Endothelial cell of umbilical vein (primary cell): ENCODE data around the gene COL23A1. TPM values are rescaled to one million over a fixed set of nuclear protein-coding genes. Genes with fewer than 3 reads are reported as not detected.

ENCODE experiments used
- BruUV-seq: library from RNA; stranded (reverse); fragments of 400-500 nt; replicated peaks from 2 replicates; lab custom pipeline; 2021; lab: Mats Ljungman, UMichigan
- CTCF ChIA-PET: fragments of 300-600, 350-600 bp; sonication (Branson Sonifier 250); formaldehyde crosslinking; loops from one replicate; lab custom pipeline; 2021; ENCODE audit warnings: antibody characterized with exemption, inconsistent platforms; lab: Charles Lee
- POLR2A ChIA-PET: fragments of 300-600, 350-600 bp; sonication (Branson Sonifier 250); formaldehyde crosslinking; loops from one replicate; lab custom pipeline; 2021; ENCODE audit warnings: antibody characterized with exemption, inconsistent platforms; lab: Charles Lee
- DNase-seq: peaks from one replicate; pipeline ENCODE4 v3.0.0-alpha.2; 2011; ENCODE audit warnings: low read depth, low spot score
- FAIRE-seq: peaks from 2 replicates; lab custom pipeline; 2011; peaks lifted over from hg19 to GRCh38; lab: Jason Lieb, UNC
- H2AFZ ChIP-seq: 2 replicates; pipeline ENCODE4 v1.6.0; 2012; ENCODE audit warnings: low read depth, low read length, control low read depth, inconsistent platforms
- H3K27ac ChIP-seq: 2 replicates; pipeline ENCODE4 v1.5.1; 2011; ENCODE audit warnings: low read depth, mild to moderate bottlenecking, control low read depth, low read length, moderate library complexity; ENCODE audit not compliant: insufficient read depth
- H3K27me3 ChIP-seq, 2 experiments: 2 replicates each; pipeline versions ENCODE4 v1.6.0 to v1.6.1; 2011; ENCODE audit warnings: low read length in 2 of 2, mixed read lengths in 1 of 2; ENCODE audit not compliant: control insufficient read depth in 2 of 2, insufficient read depth in 2 of 2
- H3K36me3 ChIP-seq, 2 experiments: 2 replicates in 1 of 2; 3 replicates in 1 of 2; pipeline ENCODE4 v1.5.1; 2011; ENCODE audit warnings: low read length in 2 of 2, mild to moderate bottlenecking in 1 of 2, moderate library complexity in 1 of 2; ENCODE audit not compliant: control insufficient read depth in 2 of 2, insufficient read depth in 2 of 2; ENCODE audit errors: extremely low read depth in 1 of 2
- H3K4me1 ChIP-seq: 3 replicates; pipeline ENCODE4 v1.5.1; 2011; ENCODE audit warnings: mild to moderate bottlenecking, low read length; ENCODE audit not compliant: control insufficient read depth, insufficient read depth; ENCODE audit errors: extremely low read depth
- H3K4me2 ChIP-seq: 2 replicates; pipeline ENCODE4 v1.6.1; 2011; ENCODE audit warnings: low read length, control low read depth, mixed read lengths; ENCODE audit not compliant: insufficient read depth
- H3K4me3 ChIP-seq, 3 experiments: fragments of 200-600 bp in 1 of 3; sonication (generic), shearing (Covaris generic) in 1 of 3; replicated peaks in 1 of 3; 2 replicates each; pipeline ENCODE4 v1.5.1; 2011 to 2016; ENCODE audit warnings: control low read depth in 3 of 3, low read length in 3 of 3, mild to moderate bottlenecking in 2 of 3, inconsistent platforms in 1 of 3, low read depth in 1 of 3, moderate library complexity in 1 of 3; ENCODE audit not compliant: insufficient read depth in 1 of 3
- H3K79me2 ChIP-seq: 2 replicates; pipeline ENCODE4 v1.6.0; 2012; ENCODE audit warnings: low read length, inconsistent platforms; ENCODE audit not compliant: control insufficient read depth, insufficient read depth
- H3K9ac ChIP-seq: replicated peaks from 2 replicates; pipeline ENCODE3; 2011; ENCODE audit warnings: low read length, control low read depth; ENCODE audit not compliant: insufficient read depth; ENCODE audit errors: extremely low read depth
- H3K9me1 ChIP-seq: replicated peaks from 3 replicates; pipeline ENCODE4 v1.6.0; 2011; ENCODE audit warnings: mild to moderate bottlenecking, low read length; ENCODE audit not compliant: control insufficient read depth, insufficient read depth; ENCODE audit errors: extremely low read depth
- H3K9me3 ChIP-seq: replicated peaks from 2 replicates; pipeline ENCODE4 v1.5.1; 2012; ENCODE audit warnings: low read length, inconsistent platforms; ENCODE audit not compliant: control insufficient read depth, insufficient read depth
- H4K20me1 ChIP-seq: replicated peaks from 2 replicates; pipeline ENCODE3; 2011; ENCODE audit warnings: mild to moderate bottlenecking, low read length; ENCODE audit not compliant: control insufficient read depth, insufficient read depth; ENCODE audit errors: extremely low read depth
- CTCF ChIP-seq, 2 donors: IDR thresholded peaks; 1 replicate in 1 of 2; 2 replicates in 1 of 2; pipeline ENCODE4 v1.5.1; 2011; ENCODE audit warnings: low read length in 2 of 2, mild to moderate bottlenecking in 2 of 2, moderate library complexity in 2 of 2, control low read depth in 1 of 2, inconsistent platforms in 1 of 2, low read depth in 1 of 2; ENCODE audit not compliant: insufficient read depth in 1 of 2; ENCODE audit errors: extremely low read depth in 1 of 2
- EZH2 ChIP-seq: IDR thresholded peaks from 2 replicates; pipeline ENCODE4 v1.6.1; 2012; ENCODE audit warnings: borderline replicate concordance, low read depth, mild to moderate bottlenecking, moderate library complexity, low read length, inconsistent platforms; ENCODE audit not compliant: severe bottlenecking
- FOS ChIP-seq: IDR thresholded peaks from 2 replicates; pipeline ENCODE4 v1.6.1; 2011; ENCODE audit warnings: mild to moderate bottlenecking, low read length, moderate library complexity, borderline replicate concordance; ENCODE audit not compliant: insufficient read depth
- GATA2 ChIP-seq: IDR thresholded peaks from 2 replicates; pipeline ENCODE4 v1.7.0; 2011; ENCODE audit warnings: low read depth, mild to moderate bottlenecking, moderate library complexity, mixed read lengths, low read length; ENCODE audit not compliant: insufficient read length, insufficient read depth
- JUN ChIP-seq: IDR thresholded peaks from 2 replicates; pipeline ENCODE4 v1.6.1; 2011; ENCODE audit warnings: borderline replicate concordance, low read depth; ENCODE audit not compliant: insufficient read length, insufficient read depth
- MYC ChIP-seq: IDR thresholded peaks from one replicate; pipeline ENCODE4 v1.6.1; 2011; ENCODE audit warnings: mild to moderate bottlenecking, low read depth, low read length
- POLR2A ChIP-seq: IDR thresholded peaks from 2 replicates; pipeline ENCODE4 v1.6.1; 2012; ENCODE audit warnings: low read depth, mild to moderate bottlenecking, control low read depth, low read length
- POLR2AphosphoS5 ChIP-seq: IDR thresholded peaks from 2 replicates; pipeline ENCODE4 v1.6.1; 2012; ENCODE audit warnings: low read depth, mild to moderate bottlenecking, control low read depth, low read length, moderate library complexity; ENCODE audit not compliant: insufficient read depth
- dilution Hi-C: fragments of 300-500 bp; cut with MboI; formaldehyde crosslinking; loops from one replicate; pipeline ENCODE4 v1.15.0; 2019; ENCODE audit warnings: low sequenced_read_pairs; ENCODE audit not compliant: extremely low pct_ligation_motif_present
- intact Hi-C: fragments of 100-400 bp; cut with micrococcal nuclease; formaldehyde crosslinking; loops from one replicate; pipeline ENCODE4 v1.10.0; 2022
- polyA plus RNA-seq, 4 experiments: library from polyadenylated mRNA; depleted of rRNA in 3 of 4; stranded (reverse) in 3 of 4; unstranded in 1 of 4; fragments of >200 nt; gene quantifications; 2 replicates each; pipeline versions ENCODE4 v1.2.1 to v1.2.3, GENCODE V29; 2011 to 2012; ENCODE audit warnings: missing spikeins in 1 of 4
- total RNA-seq: library from RNA; stranded (reverse); gene quantifications from 2 replicates; pipeline ENCODE4 v1.2.3, GENCODE V29; 2021
- TF ChIP-seq, protein P1 (sequence below): IDR thresholded peaks from 2 replicates; pipeline ENCODE4 v1.6.1; 2011; ENCODE audit not compliant: insufficient read depth, insufficient read length

COL23A1 gene
- total and polyA plus RNA-seq, 2 donors (not counting 3 experiments of a cell fraction or from before 2014, with no cell fraction given) = not detected

- H3K9me1 ChIP-seq = no peaks in the 10 kb centered on the region
- H3K9me3 ChIP-seq = no peaks in the 10 kb centered on the region
- H3K36me3 ChIP-seq = no peaks in the 10 kb centered on the region
- POLR2A ChIA-PET = no interaction called here
- no peaks in the 10 kb centered on the region for H3K4me1 ChIP-seq
- no peak for TF ChIP-seq POLR2A
- TF ChIP-seq EZH2 = no peak
- TF ChIP-seq, protein P1, sequence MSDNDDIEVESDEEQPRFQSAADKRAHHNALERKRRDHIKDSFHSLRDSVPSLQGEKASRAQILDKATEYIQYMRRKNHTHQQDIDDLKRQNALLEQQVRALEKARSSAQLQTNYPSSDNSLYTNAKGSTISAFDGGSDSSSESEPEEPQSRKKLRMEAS = no peak
- TF ChIP-seq CTCF (IDR thresholded peaks at IDR 0.05; ENCODE audit: extremely low read depth in 1 of 2, insufficient read depth in 1 of 2, low read depth in 1 of 2, low read length in 2 of 2) = no peak
- TF ChIP-seq GATA2 = no peak
- TF ChIP-seq JUN = no peak
- TF ChIP-seq POLR2AphosphoS5 = no peak
- no peak for TF ChIP-seq FOS
- no peak for TF ChIP-seq MYC
- BruUV-seq = no TSS peak
- FAIRE-seq (no peak), DNase-seq (no peak)
- CTCF ChIA-PET = no interaction called here
- no peak overlapping the region for H3K4me2 ChIP-seq
- intact Hi-C loops = no loop called here
- no peak overlapping the region for H2AFZ ChIP-seq
- no peaks in the 10 kb centered on the region for H3K79me2 ChIP-seq
- no peak overlapping the region for H3K27ac ChIP-seq
- H3K27me3 ChIP-seq = no peaks in the 10 kb centered on the region
- H3K4me3 ChIP-seq = no peak overlapping the region
- dilution Hi-C loops = no loop called here
- no peak overlapping the region for H3K9ac ChIP-seq
- no peaks in the 10 kb centered on the region for H4K20me1 ChIP-seq
These were observed 250.0 kb downstream of the COL23A1 start for GRCh38 chr5:178340187-178340586.
